T-helper 9 cell (primary cell): ENCODE results near the gene FAM161A.
A peak's percentile ranks its signal among the peaks of the same experiment; 100 is the strongest.
"Not testable (repeated sequence)": the region's sequence is repeated elsewhere in the genome, so short reads cannot be mapped to it uniquely, and the experiment has no call there.

Source experiments
- DNase-seq: peaks from one replicate; pipeline ENCODE4 v3.0.0-alpha.2; 2020
- total RNA-seq, 2 donors: gene quantifications; one replicate each; lab custom pipeline; 2026; lab: John Stamatoyannopoulos, UW

Gene FAM161A
- 2.7 to 5.9 reads per million in 2 donors for total RNA-seq

DNA sequence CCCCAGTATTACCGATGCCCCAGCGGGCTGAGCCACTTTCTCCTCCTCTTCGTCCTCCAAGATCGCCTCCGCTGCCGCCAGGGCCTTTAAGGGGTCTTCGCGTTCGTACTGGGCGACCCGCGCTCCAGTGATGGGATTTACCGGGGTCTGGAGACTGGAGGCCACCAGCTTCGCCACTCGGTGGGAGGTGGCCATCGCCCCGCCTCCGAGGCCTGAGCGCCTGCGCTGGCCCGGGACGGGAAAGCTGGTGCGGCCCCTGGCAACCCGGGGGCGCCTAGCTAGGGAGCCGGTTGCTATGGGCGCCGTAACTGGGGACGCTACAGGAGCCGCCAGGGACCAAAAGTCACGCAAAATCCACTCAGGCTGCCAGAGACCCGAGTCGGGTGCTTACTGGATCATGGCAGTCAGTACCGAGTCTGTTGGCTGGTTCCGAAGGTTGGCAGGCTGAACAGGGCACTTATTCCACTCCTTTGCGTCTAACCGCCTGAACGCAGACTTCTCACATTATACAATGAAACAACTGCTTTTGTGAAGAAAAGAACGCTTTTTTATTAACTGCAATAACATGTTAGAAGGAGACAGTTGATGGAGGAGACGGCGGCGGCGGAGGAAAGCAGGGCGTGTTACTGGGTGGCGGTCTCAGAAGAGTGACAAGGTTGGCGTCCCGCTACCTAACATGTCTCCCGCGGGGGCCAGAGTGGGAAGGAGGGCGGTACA is at the start of gene FAM161A:
Gene FAM161A (minus strand): TSS at position 214 of the 717 bp plus-strand sequence. CDS start 19 bp downstream, at position 195.
- peak; percentile 59 for DNase-seq

DNA sequence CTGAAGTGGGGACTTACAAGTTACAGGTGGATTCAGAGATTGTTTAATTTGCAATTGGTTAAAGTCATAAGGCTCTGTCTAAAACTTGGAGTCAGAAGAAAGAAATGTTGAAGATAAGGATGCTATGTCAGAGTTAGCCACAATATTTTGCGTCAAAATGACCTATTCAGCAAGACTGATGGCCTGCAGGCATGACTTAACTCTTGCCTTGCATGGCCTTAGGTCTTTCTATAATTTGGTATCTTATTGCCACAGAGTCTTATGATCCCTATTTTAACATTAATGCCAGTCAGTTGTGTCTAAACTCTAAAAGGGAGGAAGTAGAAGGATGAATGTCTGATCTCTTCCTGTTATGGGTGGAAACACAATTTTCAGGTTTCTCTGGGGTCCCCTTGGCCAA is 46.4 kb upstream of the FAM161A start:
- DNase-seq, result no peak

GRCh38 chr2:61898810-61899209 is 45.0 kb upstream of the FAM161A start:
- no peak for DNase-seq

GRCh38 chr2:61888267-61889055 is 34.6 kb upstream of the FAM161A start, which contains the start of gene CCT4:
CCT4 (minus strand) TSS chr2:61888656; CDS start chr2:61888507, 149 bp downstream.
- peak; percentile 89 for DNase-seq

DNA sequence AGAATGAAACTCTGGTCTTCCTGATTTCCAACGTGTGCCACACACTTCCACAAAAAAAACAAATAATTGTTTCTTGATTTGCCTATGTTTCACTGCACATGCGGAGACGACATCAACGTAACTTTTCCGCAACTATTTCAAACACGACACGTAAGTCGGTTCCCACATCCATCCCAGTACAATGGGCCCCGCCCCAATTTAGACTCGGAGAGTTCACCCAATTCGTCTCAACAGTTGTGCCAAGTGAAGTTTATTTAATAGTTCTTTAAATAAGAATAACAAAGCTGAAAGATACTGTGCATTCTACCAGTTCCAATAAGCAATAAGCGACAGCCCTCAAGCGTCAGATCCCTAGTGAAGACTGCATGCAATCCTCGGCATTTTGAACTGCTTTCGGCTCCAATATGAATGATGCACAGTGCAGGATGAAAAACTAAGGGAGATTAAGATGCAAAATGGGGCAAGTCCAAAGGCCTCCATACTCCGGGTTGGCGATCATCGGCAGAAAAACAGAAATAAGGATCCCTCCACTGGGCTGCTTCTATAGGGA is 33.9 kb upstream of the FAM161A start:
- no peak for DNase-seq

DNA sequence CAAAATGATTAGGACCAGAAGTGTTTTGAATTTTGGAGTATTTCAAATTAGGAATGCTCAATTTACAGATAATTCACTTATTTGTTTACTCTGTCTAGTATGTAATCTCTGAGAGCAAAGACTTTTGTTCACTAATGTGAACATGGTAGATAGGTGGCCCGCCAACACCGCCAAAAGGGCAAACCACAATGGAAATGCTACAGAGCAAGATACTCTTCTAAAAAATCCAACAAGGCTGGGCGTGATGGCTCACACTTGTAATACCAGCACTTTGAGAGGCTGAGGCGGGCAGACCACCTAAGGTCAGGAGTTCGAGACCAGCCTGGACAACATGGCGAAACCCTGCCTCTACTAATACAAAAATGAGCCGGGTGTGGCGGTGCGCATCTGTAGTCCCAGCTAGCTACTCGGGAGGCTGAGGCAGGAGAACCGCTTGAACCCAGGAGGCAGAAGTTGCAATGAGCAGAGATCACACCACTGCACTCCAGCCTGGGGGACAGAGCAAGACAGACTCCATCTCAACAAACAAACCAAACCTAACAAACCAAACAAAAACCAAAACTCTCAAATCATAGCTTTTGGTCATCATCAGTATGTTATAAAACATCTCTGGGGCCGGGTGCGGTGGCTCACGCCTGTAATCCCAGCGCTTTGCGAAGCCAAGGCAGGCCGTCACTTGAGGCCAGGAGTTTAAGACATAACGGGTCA is 32.2 kb upstream of the FAM161A start:
- DNase-seq, result no peak

- DNase-seq, result no peak
Measured at GRCh38 chr2:61882850-61883249, 29.0 kb upstream of the FAM161A start.

DNA sequence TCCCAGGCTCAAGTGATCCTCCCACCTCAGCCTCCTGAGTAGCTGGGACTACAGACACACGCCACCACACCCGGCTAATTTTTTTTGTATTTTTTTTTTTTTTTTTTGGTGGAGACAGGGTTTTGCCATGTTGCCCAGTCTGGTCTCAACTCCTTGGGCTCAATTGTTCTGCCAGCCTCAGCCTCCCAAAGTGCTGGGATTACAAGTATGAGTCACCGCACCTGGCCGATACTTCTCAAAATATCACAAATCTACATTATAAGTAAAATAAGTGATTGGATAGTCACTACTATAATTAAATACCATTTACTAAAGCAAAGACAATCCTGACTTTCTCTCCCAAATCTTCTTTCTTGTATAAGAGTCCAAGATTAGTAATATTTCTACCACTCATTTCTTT is 25.5 kb upstream of the FAM161A start:
- DNase-seq, result not testable (repeated sequence)

GRCh38 chr2:61878761-61879160 is 24.9 kb upstream of the FAM161A start:
- no peak for DNase-seq

DNA sequence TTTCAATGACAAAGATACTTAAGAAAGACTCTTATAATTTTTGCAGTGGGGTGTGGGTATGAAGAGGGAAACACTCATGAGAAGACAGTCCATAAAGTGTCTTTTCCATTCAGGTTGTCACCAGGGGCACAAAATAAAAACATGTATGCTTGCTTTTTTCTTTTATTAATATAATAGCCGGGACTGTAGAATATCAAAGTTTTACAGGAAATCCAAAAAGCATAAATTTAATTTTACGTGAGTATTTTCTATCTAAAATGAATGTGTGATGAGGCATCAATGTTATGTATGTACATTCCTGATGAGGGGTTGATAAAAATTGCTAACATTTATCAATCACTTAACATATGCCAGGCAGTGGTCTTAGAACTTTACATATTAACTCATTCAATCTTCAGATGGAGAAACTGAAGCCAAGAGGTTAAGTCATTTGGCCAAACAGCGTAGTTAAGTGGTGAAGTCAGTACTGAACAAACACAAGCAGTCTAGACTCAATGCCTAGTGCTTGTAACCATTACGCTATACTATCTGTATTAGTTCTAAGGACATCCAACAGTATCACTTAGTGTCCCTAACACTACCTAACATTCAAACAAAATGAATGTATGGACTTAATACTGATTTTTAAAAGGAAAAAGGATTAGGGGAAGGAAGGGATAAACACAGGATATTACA is 23.8 kb upstream of the FAM161A start:
- no peak for DNase-seq

DNA sequence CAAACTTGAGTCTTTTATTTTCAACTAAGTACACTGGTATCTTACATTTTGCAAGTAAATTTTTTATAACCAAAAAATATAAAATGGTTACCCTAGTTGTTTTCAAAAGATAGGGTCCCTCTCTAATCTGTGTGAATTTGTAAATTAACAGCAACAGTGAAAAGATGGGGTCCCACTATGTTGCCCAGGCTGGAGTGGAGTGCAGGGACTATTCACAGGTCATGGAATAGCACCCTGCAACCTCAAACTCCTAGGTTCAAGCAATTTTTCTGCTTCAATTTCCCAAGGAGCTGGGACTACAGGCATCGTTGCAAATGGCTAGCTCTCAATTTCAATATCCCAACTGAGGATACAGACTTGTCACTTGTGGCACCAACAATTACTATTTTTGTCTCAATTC is 22.5 kb upstream of the FAM161A start:
- DNase-seq, result no peak

DNA sequence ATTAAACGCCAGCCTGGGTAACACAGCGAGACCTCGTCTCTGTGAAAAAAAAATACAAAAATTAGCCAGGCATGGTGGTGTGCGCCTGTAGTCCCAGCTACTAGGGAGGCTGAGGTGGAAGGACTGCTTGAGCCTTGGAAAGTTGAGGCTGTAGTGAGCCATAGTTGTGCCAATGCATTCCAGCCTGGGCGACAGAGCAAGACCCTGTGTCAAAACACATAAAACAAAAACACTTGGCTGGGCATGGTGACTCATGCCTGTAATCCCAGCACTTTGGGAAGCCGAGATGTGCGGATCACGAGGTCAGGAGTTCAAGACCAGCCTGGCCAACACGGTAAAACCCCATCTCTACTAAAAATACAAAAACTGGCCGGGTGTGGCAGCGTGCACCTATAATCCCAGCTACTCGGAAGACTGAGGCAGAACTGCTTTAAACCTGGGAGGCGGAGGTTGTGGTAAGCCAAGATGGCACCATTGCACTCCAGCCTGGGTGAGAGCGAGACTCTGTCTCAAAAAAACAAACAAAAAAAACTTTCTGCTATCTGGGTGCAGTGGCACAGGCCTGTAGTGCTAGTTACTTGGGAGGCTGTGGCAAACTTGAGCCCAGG is 12.7 kb upstream of the FAM161A start:
- DNase-seq, result not testable (repeated sequence)

GRCh38 chr2:61862085-61862484 is 8.2 kb upstream of the FAM161A start:
- no peak for DNase-seq

DNA sequence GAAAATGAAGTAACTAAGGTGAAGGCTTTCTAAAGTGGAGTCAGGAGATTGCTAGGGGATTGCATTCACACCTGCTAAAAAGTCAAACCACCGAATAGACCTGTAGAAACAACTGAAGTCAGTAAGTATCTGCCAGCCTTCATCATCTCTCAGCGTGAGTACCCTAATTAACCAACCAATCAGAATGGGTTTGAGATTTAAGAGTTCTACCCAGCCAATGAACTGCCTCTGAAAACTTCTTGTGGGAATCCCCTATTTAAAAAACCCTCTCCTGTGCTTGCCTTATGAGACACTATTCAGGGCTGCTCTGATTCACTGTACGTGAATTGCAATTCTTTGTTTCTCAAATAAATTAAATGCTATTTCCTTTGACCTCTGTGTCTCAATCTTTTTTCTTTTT is 3.4 kb upstream of the FAM161A start:
- no peak for DNase-seq

DNA sequence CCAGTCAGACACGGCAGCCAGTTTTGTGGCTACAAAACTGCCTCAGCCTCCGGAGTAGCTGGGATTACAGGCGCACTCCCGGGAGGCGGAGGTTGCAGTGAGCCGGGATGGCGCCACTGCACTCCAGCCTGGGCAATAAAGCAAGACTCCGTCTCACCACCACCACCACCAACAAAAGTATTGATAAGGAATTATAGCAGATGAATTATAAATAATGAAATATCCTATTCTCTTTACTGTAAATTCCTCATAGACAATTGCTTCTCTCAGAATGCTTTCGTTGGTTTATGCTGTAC is 1.4 kb upstream of the FAM161A start:
- DNase-seq, result no peak

- DNase-seq, result peak; percentile 77
Measured at GRCh38 chr2:61854564-61855317, 881 bp upstream of the FAM161A start.

- no peak for DNase-seq
Measured at GRCh38 chr2:61853086-61853846, 594 bp downstream of the FAM161A start.

DNA sequence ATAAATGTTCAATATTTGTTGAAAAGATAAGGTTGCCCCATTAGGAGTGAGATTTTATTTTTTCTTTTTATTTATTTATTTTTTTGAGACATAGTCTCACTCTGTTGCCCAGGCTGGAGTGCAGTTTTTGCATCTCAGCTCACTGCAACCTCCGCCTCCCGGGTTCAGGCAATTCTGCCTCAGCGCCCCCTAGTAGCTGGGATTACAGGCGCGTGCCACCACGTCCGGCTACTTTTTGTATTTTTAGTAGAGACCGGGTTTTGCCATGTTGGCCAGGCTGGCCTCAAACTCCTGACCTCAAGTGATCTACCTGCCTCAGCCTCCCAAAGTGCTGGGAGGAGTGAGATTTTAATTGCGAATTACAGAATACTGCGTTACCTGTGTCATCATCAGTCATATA is 2.6 kb downstream of the FAM161A start:
- DNase-seq, result not testable (repeated sequence)

GRCh38 chr2:61845320-61845719 is 8.5 kb downstream of the FAM161A start:
- DNase-seq, result no peak

- no peak for DNase-seq
Measured at GRCh38 chr2:61841286-61841685, 12.6 kb downstream of the FAM161A start.

GRCh38 chr2:61834893-61835292 is 19.0 kb downstream of the FAM161A start:
- DNase-seq, result no peak
